Suprapubic skin (tissue), 4 donors: ENCODE measurements around the gene PIP5K1B.

Experiments
- EP300 ChIP-seq: sonication (generic); formaldehyde crosslinking; IDR thresholded peaks from one replicate; pipeline ENCODE4 v1.6.1; 2017; ENCODE audit warnings: antibody characterized with exemption
- POLR2A ChIP-seq, 2 donors: fragments of 450-650 bp; IDR thresholded peaks; one replicate each; pipeline ENCODE4 v1.6.1; 2017; ENCODE audit warnings: antibody characterized with exemption in 2 of 2, mild to moderate bottlenecking in 2 of 2, moderate library complexity in 2 of 2
- POLR2AphosphoS5 ChIP-seq, 3 donors: sonication (generic); formaldehyde crosslinking; IDR thresholded peaks; one replicate each; pipeline ENCODE4 v1.6.1; 2017; ENCODE audit warnings: antibody characterized with exemption in 3 of 3
- TF ChIP-seq, protein P1 (sequence below), 2 donors: fragments of 200-600 bp in 1 of 2; fragments of 450-650 bp in 1 of 2; sonication (generic) in 1 of 2; IDR thresholded peaks; one replicate each; pipeline ENCODE4 v1.5.1; 2016 to 2019; ENCODE audit warnings: antibody characterized with exemption in 2 of 2, mild to moderate bottlenecking in 1 of 2, moderate library complexity in 1 of 2

DNA sequence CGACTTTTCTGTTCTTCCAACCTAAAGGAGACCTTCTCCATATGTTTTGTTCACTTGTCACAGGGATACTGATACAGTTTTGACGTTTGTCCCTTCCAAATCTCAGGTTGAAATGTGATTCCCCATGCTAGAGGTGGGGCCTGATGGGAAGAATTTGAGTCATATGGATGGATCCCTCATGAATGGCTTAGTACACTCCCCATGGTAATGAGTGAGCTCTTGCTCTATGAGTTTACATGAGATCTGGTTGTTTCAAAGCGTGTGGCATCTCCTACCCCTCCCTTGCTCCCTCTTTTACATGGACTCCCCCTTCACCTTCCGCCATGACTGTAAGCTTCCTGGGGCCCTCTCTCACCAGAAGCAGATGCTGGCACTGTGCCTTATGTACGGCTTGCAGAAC is 6.9 kb downstream of the PIP5K1B start:
- TF ChIP-seq, protein P1, sequence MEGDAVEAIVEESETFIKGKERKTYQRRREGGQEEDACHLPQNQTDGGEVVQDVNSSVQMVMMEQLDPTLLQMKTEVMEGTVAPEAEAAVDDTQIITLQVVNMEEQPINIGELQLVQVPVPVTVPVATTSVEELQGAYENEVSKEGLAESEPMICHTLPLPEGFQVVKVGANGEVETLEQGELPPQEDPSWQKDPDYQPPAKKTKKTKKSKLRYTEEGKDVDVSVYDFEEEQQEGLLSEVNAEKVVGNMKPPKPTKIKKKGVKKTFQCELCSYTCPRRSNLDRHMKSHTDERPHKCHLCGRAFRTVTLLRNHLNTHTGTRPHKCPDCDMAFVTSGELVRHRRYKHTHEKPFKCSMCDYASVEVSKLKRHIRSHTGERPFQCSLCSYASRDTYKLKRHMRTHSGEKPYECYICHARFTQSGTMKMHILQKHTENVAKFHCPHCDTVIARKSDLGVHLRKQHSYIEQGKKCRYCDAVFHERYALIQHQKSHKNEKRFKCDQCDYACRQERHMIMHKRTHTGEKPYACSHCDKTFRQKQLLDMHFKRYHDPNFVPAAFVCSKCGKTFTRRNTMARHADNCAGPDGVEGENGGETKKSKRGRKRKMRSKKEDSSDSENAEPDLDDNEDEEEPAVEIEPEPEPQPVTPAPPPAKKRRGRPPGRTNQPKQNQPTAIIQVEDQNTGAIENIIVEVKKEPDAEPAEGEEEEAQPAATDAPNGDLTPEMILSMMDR (IDR thresholded peaks at IDR 0.05): no peak
- TF ChIP-seq EP300 (no peak), POLR2A (IDR thresholded peaks at IDR 0.05) (no peak), POLR2AphosphoS5 (IDR thresholded peaks at IDR 0.05) (no peak)
